Activated naive CD8-positive, alpha-beta T cell treated with anti-CD3 and anti-CD28 coated beads, Interleukin-2, amount 10 ng/mL, durations not matched to agents 7 days and 5 days (primary cell): ENCODE measurements around the gene CDC42. TPM values are rescaled to one million over a fixed set of nuclear protein-coding genes. Genes with fewer than 3 reads are reported as not detected.

Source experiments
- ATAC-seq: fragments of 150-1000 bp; cut with Tn5 transposase; one replicate; pipeline ENCODE4 v1.10.0; 2021; ENCODE audit warnings: low read depth, moderate library complexity
- POLR2A ChIA-PET: fragments of 350-600 bp; sonication (Branson Sonifier 250); formaldehyde crosslinking; loops from one replicate; lab custom pipeline; 2021; ENCODE audit warnings: antibody characterized with exemption; lab: Charles Lee
- DNase-seq: peaks from one replicate; pipeline ENCODE4 v3.0.0; 2021
- H3K27ac Mint-ChIP-seq: one replicate; pipeline ENCODE4 v1.8.0; 2022; ENCODE audit warnings: mild to moderate bottlenecking, mixed read lengths
- H3K27me3 Mint-ChIP-seq: one replicate; pipeline ENCODE4 v1.8.0; 2022; ENCODE audit warnings: mild to moderate bottlenecking, moderate library complexity, mixed read lengths
- H3K36me3 Mint-ChIP-seq: one replicate; pipeline ENCODE4 v1.8.0; 2021; ENCODE audit warnings: mild to moderate bottlenecking, mixed read lengths
- H3K4me1 Mint-ChIP-seq: one replicate; pipeline ENCODE4 v1.8.0; 2021; ENCODE audit warnings: mixed read lengths
- H3K4me3 Mint-ChIP-seq: one replicate; pipeline ENCODE4 v1.8.0; 2022; ENCODE audit warnings: mild to moderate bottlenecking, moderate library complexity, mixed read lengths
- H3K9me3 Mint-ChIP-seq: one replicate; pipeline ENCODE4 v1.8.0; 2021; ENCODE audit warnings: mixed read lengths
- total RNA-seq, 2 experiments: library from RNA; stranded (reverse); gene quantifications; one replicate each; pipeline ENCODE4 v1.2.3, GENCODE V29; 2021

The CDC42 gene
- total RNA-seq, 2 experiments from 2014 or later = 283 to 303 TPM

- Mint-ChIP-seq H3K4me1 (no peaks in the 10 kb centered on the region), H3K9me3 (no peaks in the 10 kb centered on the region), H3K36me3 (no peaks in the 10 kb centered on the region), H3K4me3 (no peak overlapping the region), H3K27ac (no peak overlapping the region), H3K27me3 (peaks cover 2% of the 10 kb centered on the region)
- POLR2A ChIA-PET = no interaction called here
- DNase-seq (no peak), ATAC-seq (no peak)
These were observed 80.9 kb downstream of the CDC42 start for GRCh38 chr1:22133247-22133930.

GRCh38 chr1:22133931-22134324 lies 81.4 kb downstream of the CDC42 start:
- Mint-ChIP-seq H3K9me3 (no peaks in the 10 kb centered on the region), H3K36me3 (no peaks in the 10 kb centered on the region), H3K4me1 (no peaks in the 10 kb centered on the region), H3K27ac (no peak overlapping the region), H3K27me3 (peaks cover 3% of the 10 kb centered on the region), H3K4me3 (no peak overlapping the region)
- POLR2A ChIA-PET = no interaction called here
- ATAC-seq (no peak), DNase-seq (no peak)

GRCh38 chr1:22137004-22137720 lies 84.7 kb downstream of the CDC42 start:
- Mint-ChIP-seq H3K4me3 (no peak overlapping the region), H3K27ac (no peak overlapping the region), H3K9me3 (no peaks in the 10 kb centered on the region), H3K27me3 (peaks cover 24% of the 10 kb centered on the region), H3K4me1 (no peaks in the 10 kb centered on the region), H3K36me3 (no peaks in the 10 kb centered on the region)
- DNase-seq (no peak), ATAC-seq (no peak)
- POLR2A ChIA-PET = no interaction called here

GRCh38 chr1:22139066-22139594 lies 86.6 kb downstream of the CDC42 start:
- peaks cover 31% of the 10 kb centered on the region for H3K27me3 Mint-ChIP-seq
- no peaks in the 10 kb centered on the region for H3K36me3 Mint-ChIP-seq
- no peak for ATAC-seq
- H3K27ac Mint-ChIP-seq = no peak overlapping the region
- H3K4me3 Mint-ChIP-seq = no peak overlapping the region
- H3K9me3 Mint-ChIP-seq = no peaks in the 10 kb centered on the region
- POLR2A ChIA-PET = no interaction called here
- H3K4me1 Mint-ChIP-seq = peaks cover 2% of the 10 kb centered on the region
- DNase-seq = no peak

GRCh38 chr1:22139817-22140216 lies 87.3 kb downstream of the CDC42 start:
- POLR2A ChIA-PET = no interaction called here
- Mint-ChIP-seq H3K27ac (no peak overlapping the region), H3K4me1 (peaks cover 2% of the 10 kb centered on the region), H3K9me3 (no peaks in the 10 kb centered on the region), H3K27me3 (peaks cover 38% of the 10 kb centered on the region), H3K36me3 (no peaks in the 10 kb centered on the region), H3K4me3 (no peak overlapping the region)
- DNase-seq (no peak), ATAC-seq (no peak)

Other genes with a start within 250 kb of the CDC42 start
- gene LDLRAD2, start 240.4 kb upstream of the CDC42 start, total RNA-seq = under 1 TPM in 1 of 2 experiments, not detected in 1; 0.09 TPM
- 1 to 10 TPM; 6.7 to 9.5 TPM for gene HSPG2, start 115.4 kb upstream of the CDC42 start, total RNA-seq
- gene CELA3B, start 75.7 kb upstream of the CDC42 start, total RNA-seq = not detected
- gene CELA3A, start 51.1 kb upstream of the CDC42 start, total RNA-seq = not detected
- not detected for gene WNT4, start 90.4 kb downstream of the CDC42 start, total RNA-seq